ENCODE data around the gene CHIC1.
"Not testable (repeated sequence)": the region's sequence is repeated elsewhere in the genome, so short reads cannot be mapped to it uniquely, and the experiment has no call there.

The CHIC1 gene

GRCh38 chrX:73562984-73563737 lies at the start of gene CHIC1:
TSS of gene CHIC1 (plus strand) at chrX:73563197. CDS start at chrX:73563285, 88 bp downstream.
- Histone ChIP-seq H3K79me2 (ENCODE audit: low read length) (peaks cover 38% of the 10 kb centered on the region), H2AFZ (ENCODE audit: low read length) (peak within 1 kb of the TSS; percentile 80), H3K4me3 (ENCODE audit: low read length) (peak within 1 kb of the TSS; percentile 76), H3K9me3 (replicated peaks; ENCODE audit: insufficient read depth, low read length) (no peaks in the 10 kb centered on the region), H3K4me1 (ENCODE audit: low read length) (no peaks in the 10 kb centered on the region), H3K27me3 (replicated peaks; ENCODE audit: insufficient read depth, low read length) (no peaks in the 10 kb centered on the region), H3K27ac (ENCODE audit: low read length) (peak within 1 kb of the TSS; percentile 82), H3K36me3 (replicated peaks; ENCODE audit: insufficient read depth, low read length) (no peaks in the 10 kb centered on the region), H4K20me1 (ENCODE audit: insufficient read depth, low read length) (no peaks in the 10 kb centered on the region), H3K9me2 (replicated peaks; ENCODE audit: insufficient read depth, low read length) (no peaks in the 10 kb centered on the region), H3K4me2 (ENCODE audit: low read depth, low read length) (peak within 1 kb of the TSS; percentile 68), H3K9ac (ENCODE audit: low read length) (peak within 1 kb of the TSS; percentile 80), H3F3A (ENCODE audit: insufficient read depth, low read length) (peaks cover 8% of the 10 kb centered on the region; the same call in 1 of the 2 replicates)
- peak; percentile 58 for DNase-seq
- TF ChIP-seq EZH2phosphoT487 (IDR thresholded peaks at IDR 0.05; ENCODE audit: low read length) (no peak), EZH2 (optimal IDR thresholded peaks at IDR 0.05; ENCODE audit: low read depth, low read length) (no peak)
- TF ChIP-seq, protein P1, sequence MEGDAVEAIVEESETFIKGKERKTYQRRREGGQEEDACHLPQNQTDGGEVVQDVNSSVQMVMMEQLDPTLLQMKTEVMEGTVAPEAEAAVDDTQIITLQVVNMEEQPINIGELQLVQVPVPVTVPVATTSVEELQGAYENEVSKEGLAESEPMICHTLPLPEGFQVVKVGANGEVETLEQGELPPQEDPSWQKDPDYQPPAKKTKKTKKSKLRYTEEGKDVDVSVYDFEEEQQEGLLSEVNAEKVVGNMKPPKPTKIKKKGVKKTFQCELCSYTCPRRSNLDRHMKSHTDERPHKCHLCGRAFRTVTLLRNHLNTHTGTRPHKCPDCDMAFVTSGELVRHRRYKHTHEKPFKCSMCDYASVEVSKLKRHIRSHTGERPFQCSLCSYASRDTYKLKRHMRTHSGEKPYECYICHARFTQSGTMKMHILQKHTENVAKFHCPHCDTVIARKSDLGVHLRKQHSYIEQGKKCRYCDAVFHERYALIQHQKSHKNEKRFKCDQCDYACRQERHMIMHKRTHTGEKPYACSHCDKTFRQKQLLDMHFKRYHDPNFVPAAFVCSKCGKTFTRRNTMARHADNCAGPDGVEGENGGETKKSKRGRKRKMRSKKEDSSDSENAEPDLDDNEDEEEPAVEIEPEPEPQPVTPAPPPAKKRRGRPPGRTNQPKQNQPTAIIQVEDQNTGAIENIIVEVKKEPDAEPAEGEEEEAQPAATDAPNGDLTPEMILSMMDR (IDR thresholded peaks at IDR 0.05; ENCODE audit: low read length): no peak

GRCh38 chrX:73522823-73523222 lies 40.2 kb upstream of the CHIC1 start:
- H3K4me3 ChIP-seq (ENCODE audit: low read length); H3K79me2 ChIP-seq (ENCODE audit: low read length); H3K9ac ChIP-seq (ENCODE audit: low read length); H3K9me2 ChIP-seq (replicated peaks; ENCODE audit: insufficient read depth, low read length); DNase-seq; H3K4me1 ChIP-seq (ENCODE audit: low read length); H3K27ac ChIP-seq (ENCODE audit: low read length); H3K4me2 ChIP-seq (ENCODE audit: low read depth, low read length); H2AFZ ChIP-seq (ENCODE audit: low read length); H3K27me3 ChIP-seq (replicated peaks; ENCODE audit: insufficient read depth, low read length); H3F3A ChIP-seq (ENCODE audit: insufficient read depth, low read length); H3K36me3 ChIP-seq (replicated peaks; ENCODE audit: insufficient read depth, low read length); H4K20me1 ChIP-seq (ENCODE audit: insufficient read depth, low read length); H3K9me3 ChIP-seq (replicated peaks; ENCODE audit: insufficient read depth, low read length): not testable (repeated sequence)

- Histone ChIP-seq H3K36me3 (replicated peaks; ENCODE audit: insufficient read depth, low read length) (no peaks in the 10 kb centered on the region), H3K4me1 (ENCODE audit: low read length) (no peaks in the 10 kb centered on the region), H2AFZ (ENCODE audit: low read length) (no peak overlapping the region), H3K4me3 (ENCODE audit: low read length) (no peak overlapping the region), H3K79me2 (ENCODE audit: low read length) (no peaks in the 10 kb centered on the region), H4K20me1 (ENCODE audit: insufficient read depth, low read length) (no peaks in the 10 kb centered on the region), H3K27ac (ENCODE audit: low read length) (no peak overlapping the region), H3K9me2 (replicated peaks; ENCODE audit: insufficient read depth, low read length) (no peaks in the 10 kb centered on the region), H3K4me2 (ENCODE audit: low read depth, low read length) (no peak overlapping the region), H3K9ac (ENCODE audit: low read length) (no peak overlapping the region), H3F3A (ENCODE audit: insufficient read depth, low read length) (no peaks in the 10 kb centered on the region), H3K27me3 (replicated peaks; ENCODE audit: insufficient read depth, low read length) (no peaks in the 10 kb centered on the region), H3K9me3 (replicated peaks; ENCODE audit: insufficient read depth, low read length) (no peaks in the 10 kb centered on the region)
- no peak for DNase-seq
- TF ChIP-seq, protein P1 (IDR thresholded peaks at IDR 0.05; ENCODE audit: low read length): no peak
- no peak for TF ChIP-seq EZH2 (optimal IDR thresholded peaks at IDR 0.05; ENCODE audit: low read depth, low read length)
- TF ChIP-seq EZH2phosphoT487 (IDR thresholded peaks at IDR 0.05; ENCODE audit: low read length): no peak
These were observed 38.1 kb upstream of the CHIC1 start for GRCh38 chrX:73524906-73525305.

Data from MM.1S (cell line).